Head of caudate nucleus (tissue), 42 donors: ENCODE measurements around the gene CLCN1.

Experiments used
- DNase-seq, 42 donors: peaks; one replicate each; pipeline versions ENCODE4 v3.0.0 to v3.0.0-alpha.2; 2020 to 2021; ENCODE audit warnings: mixed read lengths in 7 of 42
- intact Hi-C: fragments of 100-400 bp; cut with DNase I; formaldehyde crosslinking; loops from one replicate; pipeline ENCODE4 v1.15.0; 2022

The CLCN1 gene

GRCh38 chr7:143323653-143324052, 7.7 kb downstream of the CLCN1 start:
- intact Hi-C loops, result loop anchor here (10.0 kb wide), 1 partner anchor 91 kb away; no protein-coding TSS in a partner anchor
- no peak for DNase-seq

- intact Hi-C loops, result loop anchor here (10.0 kb wide), 1 partner anchor 90 kb away; no protein-coding TSS in a partner anchor
- no peak for DNase-seq
Observed at GRCh38 chr7:143325240-143325639, 9.3 kb downstream of the CLCN1 start.

- intact Hi-C loops, result loop anchor here (10.0 kb wide), 1 partner anchor 87 kb away; no protein-coding TSS in a partner anchor
- DNase-seq, result no peak
Observed at GRCh38 chr7:143327903-143328302, 12.0 kb downstream of the CLCN1 start.

GRCh38 chr7:143329471-143330170, 13.7 kb downstream of the CLCN1 start:
- intact Hi-C loops, result loop anchor here (10.0 kb wide), 1 partner anchor 85 kb away; no protein-coding TSS in a partner anchor
- DNase-seq, result peak in 34 of 42 donors; percentile 14 to 84 (median 54)

GRCh38 chr7:143331179-143331801, 15.4 kb downstream of the CLCN1 start:
- intact Hi-C loops, result no loop called here
- no peak for DNase-seq

- intact Hi-C loops, result no loop called here
- DNase-seq, result no peak
Observed at GRCh38 chr7:143334244-143334643, 18.3 kb downstream of the CLCN1 start.

- DNase-seq, result no peak
- intact Hi-C loops, result no loop called here
Observed at GRCh38 chr7:143337216-143337615, 21.3 kb downstream of the CLCN1 start.

- intact Hi-C loops, result no loop called here
- DNase-seq, result no peak
Observed at GRCh38 chr7:143341842-143342241, 25.9 kb downstream of the CLCN1 start.

- DNase-seq, result no peak
- intact Hi-C loops, result no loop called here
Observed at GRCh38 chr7:143343596-143343995, 27.7 kb downstream of the CLCN1 start.

- intact Hi-C loops, result no loop called here
- DNase-seq, result peak in 23 of 42 donors; percentile 17 to 66 (median 50)
Observed at GRCh38 chr7:143345428-143345900, 29.6 kb downstream of the CLCN1 start.

- no peak for DNase-seq
- intact Hi-C loops, result no loop called here
Observed at GRCh38 chr7:143346018-143346417, 30.1 kb downstream of the CLCN1 start.

- intact Hi-C loops, result no loop called here
- DNase-seq, result no peak
Observed at GRCh38 chr7:143347950-143348349, 32.0 kb downstream of the CLCN1 start.

GRCh38 chr7:143351060-143351459, 35.1 kb downstream of the CLCN1 start:
- intact Hi-C loops, result no loop called here

GRCh38 chr7:143351574-143351973, 35.7 kb downstream of the CLCN1 start:
- intact Hi-C loops, result no loop called here
- DNase-seq, result no peak

More at GRCh38 chr7:143351060-143351459, 35.1 kb downstream of the CLCN1 start:
- DNase-seq, result peak in 18 of 42 donors; percentile 32 to 72 (median 51)

- DNase-seq, result no peak
- intact Hi-C loops, result no loop called here
Observed at GRCh38 chr7:143352531-143353002, 36.7 kb downstream of the CLCN1 start.

GRCh38 chr7:143354376-143354775, 38.5 kb downstream of the CLCN1 start:
- DNase-seq, result no peak
- intact Hi-C loops, result no loop called here

GRCh38 chr7:143354965-143355364, 39.1 kb downstream of the CLCN1 start:
- intact Hi-C loops, result no loop called here

GRCh38 chr7:143355450-143356385, 39.8 kb downstream of the CLCN1 start:
- intact Hi-C loops, result no loop called here
- peak in 1 of 42 donors; percentile 37 for DNase-seq

More at GRCh38 chr7:143354965-143355364, 39.1 kb downstream of the CLCN1 start:
- no peak for DNase-seq

GRCh38 chr7:143356414-143357050, 40.6 kb downstream of the CLCN1 start:
- no peak for DNase-seq
- intact Hi-C loops, result no loop called here
